ENCODE measurements around the gene CIITA. TPM values are rescaled to one million over a fixed set of nuclear protein-coding genes. Genes with fewer than 3 reads are reported as not detected.

CIITA gene
- total RNA-seq, 1 experiment from 2014 or later, result not detected

DNA sequence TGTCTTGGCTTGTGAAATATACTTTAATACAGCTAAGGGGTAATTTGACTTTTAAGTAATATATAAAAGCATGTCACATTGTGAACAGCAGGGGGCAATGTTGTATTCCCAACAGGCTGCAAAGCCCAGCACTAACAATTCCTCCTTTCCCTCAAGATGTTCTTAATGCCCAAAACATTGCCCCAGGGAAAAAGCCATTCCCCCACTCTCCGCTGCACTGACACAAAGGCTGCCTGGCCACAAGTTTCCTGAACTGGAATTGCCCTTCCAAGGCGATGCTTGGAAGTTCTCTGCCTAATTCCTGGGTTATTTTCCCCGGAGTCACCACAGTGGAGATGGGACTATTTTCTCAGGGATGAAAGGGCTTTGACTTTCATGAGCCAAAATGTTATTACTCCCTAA, 94.6 kb downstream of the CIITA start:
- Histone ChIP-seq H3K27me3 (ENCODE audit: insufficient read depth, low read length) (no peaks in the 10 kb centered on the region), H4K5ac (ENCODE audit: insufficient read length, low read depth, low read length) (no peak overlapping the region), H2BK120ac (ENCODE audit: low read depth, low read length, poor library complexity, severe bottlenecking) (no peak overlapping the region), H3K9ac (ENCODE audit: extremely low read depth, insufficient read length, low read length) (no peak overlapping the region), H3K79me1 (ENCODE audit: insufficient read depth, low read depth, low read length, poor library complexity, severe bottlenecking) (no peaks in the 10 kb centered on the region), H3K79me2 (ENCODE audit: insufficient read depth, low read length) (no peaks in the 10 kb centered on the region), H4K91ac (ENCODE audit: insufficient read length, low read depth, low read length) (no peak overlapping the region), H4K8ac (replicated peaks; ENCODE audit: insufficient read length, low read depth, low read length) (no peak overlapping the region), H3K23me2 (ENCODE audit: insufficient read length, low read depth, low read length, poor library complexity, severe bottlenecking) (no peaks in the 10 kb centered on the region), H3K56ac (ENCODE audit: insufficient read length, low read depth, low read length) (no peak overlapping the region), H3T11ph (ENCODE audit: low read length) (no peak overlapping the region), H3K27ac (ENCODE audit: insufficient read length, low read depth, low read length) (no peak overlapping the region), H4K20me1 (ENCODE audit: control insufficient read depth, insufficient read depth, insufficient read length) (no peaks in the 10 kb centered on the region), H2BK20ac (ENCODE audit: low read depth, low read length, poor library complexity, severe bottlenecking) (no peak overlapping the region), H2AFZ (ENCODE audit: low read length) (no peak overlapping the region), H2BK15ac (ENCODE audit: low read depth, low read length) (no peak overlapping the region), H2BK5ac (ENCODE audit: insufficient read length, low read length) (no peak overlapping the region), H3K4me1 (ENCODE audit: insufficient read depth, low read length) (no peaks in the 10 kb centered on the region), H3K14ac (ENCODE audit: insufficient read depth, low read length) (no peak overlapping the region), H3K9me3 (ENCODE audit: control insufficient read depth, low read depth, low read length) (no peaks in the 10 kb centered on the region), H3K18ac (ENCODE audit: insufficient read length, low read depth, low read length) (no peak overlapping the region), H2BK12ac (ENCODE audit: insufficient read length, low read depth, low read length) (no peak overlapping the region), H3K4me2 (ENCODE audit: insufficient read depth, insufficient read length, low read length) (no peak overlapping the region), H3K23ac (ENCODE audit: insufficient read length, low read depth, low read length) (no peak overlapping the region), H3K4ac (ENCODE audit: low read depth, low read length) (no peak overlapping the region), H2AK5ac (ENCODE audit: insufficient read length, low read length) (no peak overlapping the region)
- Mint-ChIP-seq H3K36me3 (ENCODE audit: insufficient read depth in 1 of 3, low read depth in 3 of 3) (peaks cover 0 to 13% (median 13%) of the 10 kb centered on the region in 3 experiments; a peak in 4 of 7 replicates), H3K9me3 (no peaks in the 10 kb centered on the region), H3K4me1 (peaks cover 2 to 5% of the 10 kb centered on the region in 2 experiments; a peak in 3 of 4 replicates), H3K27me3 (ENCODE audit: low read depth) (no peaks in the 10 kb centered on the region; the same call in 1 of the 2 replicates), H3K4me3 (no peak overlapping the region), H3K27ac (0 out of 7 replicates have a peak overlapping the region, but pooled peaks of 1 of the 3 experiments have one; percentile 53)
- TF ChIP-seq, protein P1, sequence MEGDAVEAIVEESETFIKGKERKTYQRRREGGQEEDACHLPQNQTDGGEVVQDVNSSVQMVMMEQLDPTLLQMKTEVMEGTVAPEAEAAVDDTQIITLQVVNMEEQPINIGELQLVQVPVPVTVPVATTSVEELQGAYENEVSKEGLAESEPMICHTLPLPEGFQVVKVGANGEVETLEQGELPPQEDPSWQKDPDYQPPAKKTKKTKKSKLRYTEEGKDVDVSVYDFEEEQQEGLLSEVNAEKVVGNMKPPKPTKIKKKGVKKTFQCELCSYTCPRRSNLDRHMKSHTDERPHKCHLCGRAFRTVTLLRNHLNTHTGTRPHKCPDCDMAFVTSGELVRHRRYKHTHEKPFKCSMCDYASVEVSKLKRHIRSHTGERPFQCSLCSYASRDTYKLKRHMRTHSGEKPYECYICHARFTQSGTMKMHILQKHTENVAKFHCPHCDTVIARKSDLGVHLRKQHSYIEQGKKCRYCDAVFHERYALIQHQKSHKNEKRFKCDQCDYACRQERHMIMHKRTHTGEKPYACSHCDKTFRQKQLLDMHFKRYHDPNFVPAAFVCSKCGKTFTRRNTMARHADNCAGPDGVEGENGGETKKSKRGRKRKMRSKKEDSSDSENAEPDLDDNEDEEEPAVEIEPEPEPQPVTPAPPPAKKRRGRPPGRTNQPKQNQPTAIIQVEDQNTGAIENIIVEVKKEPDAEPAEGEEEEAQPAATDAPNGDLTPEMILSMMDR (conservative IDR thresholded peaks at IDR 0.05), result peak; percentile 86
- WGBS (ENCODE audit: extremely low coverage, insufficient read length, low lambda C conversion rate), result no CpG with 5 or more reads among the region's 3 CpGs
- peak; percentile 72 for DNase-seq
